ENCODE data around the gene PHKB. TPM values are rescaled to one million over a fixed set of nuclear protein-coding genes. Genes with fewer than 3 reads are reported as not detected.

The PHKB gene
- total and polyA plus RNA-seq, 2 donors (not counting 1 experiment from before 2014, with no cell fraction given): 50.4 to 223 TPM

GRCh38 chr16:47631131-47631530 lies 170.0 kb downstream of the PHKB start:
- DNase-seq: no peak
- Histone ChIP-seq H3K79me2 (ENCODE audit: control insufficient read depth, insufficient read depth, low read length) (peaks cover 5% of the 10 kb centered on the region), H3K4me3 (ENCODE audit: control extremely low read depth in 1 of 5, extremely low read depth in 1 of 5, insufficient read depth in 1 of 5, low read depth in 2 of 5, low read length in 4 of 5) (no peak overlapping the region), H3K27me3 (replicated peaks in 1 of 4; ENCODE audit: control extremely low read depth in 1 of 4, control insufficient read depth in 3 of 4, insufficient read depth in 4 of 4, low read length in 3 of 4) (no peaks in the 10 kb centered on the region), H2AFZ (ENCODE audit: insufficient read depth, low read depth, low read length, poor library complexity, severe bottlenecking) (no peak overlapping the region), H3K36me3 (replicated peaks in 1 of 2; ENCODE audit: control extremely low read depth in 1 of 2, control insufficient read depth in 1 of 2, extremely low read depth in 1 of 2, insufficient read depth in 2 of 2, low read length in 1 of 2) (peaks cover 6 to 28% of the 10 kb centered on the region in 2 experiments), H3K9me3 (ENCODE audit: control extremely low read depth in 1 of 3, control insufficient read depth in 2 of 3, insufficient read depth in 1 of 3, low read length in 2 of 3) (peaks cover 0 to 7% (median 0%) of the 10 kb centered on the region in 3 donors), H3K9ac (ENCODE audit: low read length) (no peak overlapping the region), H3K4me1 (ENCODE audit: control insufficient read depth in 2 of 2, insufficient read depth in 2 of 2, low read length in 2 of 2) (no peaks in the 10 kb centered on the region), H3K27ac (ENCODE audit: low read length in 2 of 2) (no peak overlapping the region), H3K4me2 (replicated peaks; ENCODE audit: low read depth, low read length, poor library complexity, severe bottlenecking) (no peak overlapping the region), H4K20me1 (ENCODE audit: control insufficient read depth, insufficient read depth, low read length, poor library complexity, severe bottlenecking) (peaks cover 6% of the 10 kb centered on the region)
- ATAC-seq (ENCODE audit: low read depth): no peak
- intact Hi-C loops (cut with micrococcal nuclease): no loop called here
- no peaks in the 10 kb centered on the region for H3K9me3 Mint-ChIP-seq (ENCODE audit: insufficient read depth)
- no peaks in the 10 kb centered on the region for H3K27me3 Mint-ChIP-seq
- H3K4me1 Mint-ChIP-seq: no peaks in the 10 kb centered on the region
- CTCF ChIA-PET: no interaction called here
- H3K27ac Mint-ChIP-seq: no peak overlapping the region
- H3K4me3 Mint-ChIP-seq: no peak overlapping the region
- POLR2A ChIA-PET: no interaction called here
- 100% methylated on average over 1 of the region's 5 CpGs for WGBS (ENCODE audit: insufficient coverage)
- TF ChIP-seq EZH2 (IDR thresholded peaks at IDR 0.05; ENCODE audit: borderline replicate concordance, insufficient read depth, low read depth, low read length, poor library complexity, severe bottlenecking) (no peak), CTCF (IDR thresholded peaks at IDR 0.05) (no peak)

DNA sequence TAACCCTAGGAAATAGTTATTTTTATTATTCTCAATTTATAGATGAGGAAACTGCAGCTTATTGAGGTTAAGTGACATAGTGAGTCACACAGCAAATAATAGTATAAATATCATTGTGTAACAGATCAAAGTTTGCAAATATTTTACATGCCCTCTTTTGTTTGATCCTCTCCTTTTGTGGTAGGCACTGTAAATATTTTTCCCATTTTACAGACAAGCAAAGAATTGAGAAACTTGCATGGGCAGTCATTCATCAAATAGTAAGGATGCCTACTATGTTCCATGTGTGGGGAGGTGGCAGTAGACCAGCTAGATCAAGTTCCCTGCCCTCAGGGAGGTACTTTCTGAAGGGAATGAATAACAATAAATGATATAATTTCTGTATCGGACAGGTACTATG lies 173.0 kb downstream of the PHKB start:
- no peak for ATAC-seq (ENCODE audit: low read depth)
- ChIA-PET CTCF (no interaction called here), POLR2A (no interaction called here)
- no peaks in the 10 kb centered on the region for H4K20me1 ChIP-seq (ENCODE audit: control insufficient read depth, insufficient read depth, low read length, poor library complexity, severe bottlenecking)
- H3K79me2 ChIP-seq (ENCODE audit: control insufficient read depth, insufficient read depth, low read length): peaks cover 3% of the 10 kb centered on the region
- no peaks in the 10 kb centered on the region for H3K27me3 ChIP-seq (replicated peaks in 1 of 4; ENCODE audit: control extremely low read depth in 1 of 4, control insufficient read depth in 3 of 4, insufficient read depth in 4 of 4, low read length in 3 of 4)
- no peak overlapping the region for H3K4me3 ChIP-seq (ENCODE audit: control extremely low read depth in 1 of 5, extremely low read depth in 1 of 5, insufficient read depth in 1 of 5, low read depth in 2 of 5, low read length in 4 of 5)
- no peak overlapping the region for H3K27ac ChIP-seq (ENCODE audit: low read length in 2 of 2)
- intact Hi-C loops (cut with micrococcal nuclease): no loop called here
- no peaks in the 10 kb centered on the region for H3K4me1 ChIP-seq (ENCODE audit: control insufficient read depth in 2 of 2, insufficient read depth in 2 of 2, low read length in 2 of 2)
- H3K9ac ChIP-seq (ENCODE audit: low read length): no peak overlapping the region
- Mint-ChIP-seq H3K27ac (no peak overlapping the region), H3K27me3 (no peaks in the 10 kb centered on the region), H3K9me3 (ENCODE audit: insufficient read depth) (no peaks in the 10 kb centered on the region), H3K4me3 (no peak overlapping the region), H3K4me1 (no peaks in the 10 kb centered on the region)
- TF ChIP-seq EZH2 (IDR thresholded peaks at IDR 0.05; ENCODE audit: borderline replicate concordance, insufficient read depth, low read depth, low read length, poor library complexity, severe bottlenecking) (no peak), CTCF (IDR thresholded peaks at IDR 0.05) (no peak)
- peaks cover 0 to 8% (median 0%) of the 10 kb centered on the region in 3 donors for H3K9me3 ChIP-seq (ENCODE audit: control extremely low read depth in 1 of 3, control insufficient read depth in 2 of 3, insufficient read depth in 1 of 3, low read length in 2 of 3)
- H2AFZ ChIP-seq (ENCODE audit: insufficient read depth, low read depth, low read length, poor library complexity, severe bottlenecking): no peak overlapping the region
- 100% methylated on average over 1 of the region's 1 CpG for WGBS (ENCODE audit: insufficient coverage)
- DNase-seq: no peak
- H3K4me2 ChIP-seq (replicated peaks; ENCODE audit: low read depth, low read length, poor library complexity, severe bottlenecking): no peak overlapping the region
- H3K36me3 ChIP-seq (replicated peaks in 1 of 2; ENCODE audit: control extremely low read depth in 1 of 2, control insufficient read depth in 1 of 2, extremely low read depth in 1 of 2, insufficient read depth in 2 of 2, low read length in 1 of 2): peaks cover 5 to 44% of the 10 kb centered on the region in 2 experiments

Data from B cell (primary cell).